HG03039 (cell line): ENCODE measurements around the gene MANEAL.
"Not testable (repeated sequence)": the region's sequence is repeated elsewhere in the genome, so short reads cannot be mapped to it uniquely, and the experiment has no call there.

ENCODE experiments used
- ATAC-seq: cut with Tn5 transposase; IDR thresholded peaks from one replicate; pipeline ENCODE4 v1.9.1; 2021; ENCODE audit warnings: mild to moderate bottlenecking, moderate library complexity; ENCODE audit not compliant: unreplicated experiment

MANEAL gene

DNA sequence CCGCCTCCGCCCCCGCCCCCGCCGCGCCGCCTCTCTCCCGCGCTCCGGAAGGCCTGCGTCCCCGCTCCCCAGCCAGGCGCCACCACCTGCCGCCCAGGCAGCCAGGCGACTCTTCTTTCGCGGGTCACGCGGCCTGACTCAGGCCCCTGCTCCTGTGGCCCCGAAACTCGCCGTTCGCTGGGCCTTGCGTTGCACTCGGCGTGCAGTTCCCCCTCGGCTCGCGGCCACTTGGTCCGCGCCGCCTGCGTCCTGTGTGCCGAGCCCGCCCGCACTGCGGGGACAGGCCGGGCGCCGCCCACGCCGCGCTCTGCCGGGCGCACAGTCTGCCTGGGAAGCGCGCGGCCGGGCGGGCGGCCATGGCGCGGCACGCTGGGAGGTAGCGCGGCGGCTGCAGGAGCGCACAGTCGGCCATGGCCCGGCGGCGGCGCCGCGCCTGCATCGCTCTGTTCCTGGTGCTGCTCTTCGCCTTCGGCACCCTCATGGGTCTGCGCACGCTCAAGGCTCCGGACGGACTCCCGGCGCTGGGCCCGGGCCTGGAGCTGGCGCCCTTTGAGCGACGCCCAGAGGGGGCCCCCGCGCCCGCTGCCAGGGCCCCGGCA is at the start of gene MANEAL:
Gene MANEAL (plus strand): TSS at position 75 of the 599 bp plus-strand sequence. CDS start 336 bp downstream, at position 411.
- no peak for ATAC-seq

DNA sequence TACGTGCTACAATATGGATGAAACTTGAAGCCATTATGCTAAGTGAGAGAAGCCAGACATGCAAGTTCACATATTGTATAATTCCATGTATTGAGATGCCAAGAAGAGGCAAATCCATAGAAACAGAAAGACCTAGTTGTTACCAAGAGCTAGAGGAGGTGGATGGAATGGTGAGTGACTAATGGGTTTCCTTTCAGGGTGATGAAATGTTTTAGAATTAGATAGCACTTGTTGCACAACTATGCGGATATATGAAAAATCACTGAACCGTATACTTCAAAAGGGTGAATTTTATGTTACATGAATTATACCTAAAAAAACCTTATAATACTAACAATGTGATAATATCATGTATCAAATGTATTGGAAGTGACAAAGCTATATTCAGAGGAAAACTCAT is 46.8 kb upstream of the MANEAL start:
- no peak for ATAC-seq

DNA sequence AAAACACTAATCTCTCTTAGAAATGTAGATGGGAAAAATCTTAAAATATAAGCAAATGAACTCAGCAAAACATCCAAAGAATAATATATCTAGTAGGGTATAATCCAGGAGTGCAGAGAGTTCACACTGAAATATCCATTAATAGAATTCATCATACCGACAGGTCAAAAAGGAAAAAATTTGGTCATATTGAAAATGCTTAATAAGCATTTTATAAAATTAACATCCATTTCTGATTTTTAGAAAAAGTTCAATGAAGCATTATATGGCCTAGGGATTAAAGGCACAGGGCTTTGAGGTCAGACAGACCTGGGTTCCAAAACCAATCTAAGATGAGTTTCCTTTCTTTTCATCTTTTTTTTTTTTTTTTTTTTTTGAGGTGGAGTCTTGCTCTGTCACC is 45.1 kb upstream of the MANEAL start:
- ATAC-seq = no peak

DNA sequence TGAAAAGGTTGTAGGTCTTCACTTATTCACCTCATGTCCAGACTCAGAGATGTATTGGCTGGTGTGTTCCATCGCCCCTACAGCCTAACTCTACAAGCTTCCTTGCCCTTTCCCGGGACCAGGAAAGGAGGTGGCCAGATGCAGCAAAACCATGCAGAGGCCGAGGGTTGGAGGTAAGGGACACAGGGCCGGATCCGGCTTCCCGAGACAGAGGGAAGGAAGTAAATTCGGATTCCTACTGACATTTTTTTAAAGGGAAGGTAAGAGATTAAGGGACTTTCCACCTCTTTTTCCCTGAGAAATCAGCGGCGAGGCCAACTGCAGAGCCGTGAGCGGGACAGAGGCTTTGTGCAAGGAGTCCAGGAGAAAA is 41.4 kb upstream of the MANEAL start:
- no peak for ATAC-seq

- ATAC-seq = no peak
These were observed 40.8 kb upstream of the MANEAL start for GRCh38 chr1:37752583-37753471.

- ATAC-seq = no peak
These were observed 40.0 kb upstream of the MANEAL start for GRCh38 chr1:37753473-37754321.

- ATAC-seq = no peak
These were observed 38.4 kb upstream of the MANEAL start for GRCh38 chr1:37755290-37755689.

- ATAC-seq = no peak
These were observed 37.6 kb upstream of the MANEAL start for GRCh38 chr1:37755951-37756560.

- ATAC-seq = no peak
These were observed 34.2 kb upstream of the MANEAL start for GRCh38 chr1:37759451-37759850.

DNA sequence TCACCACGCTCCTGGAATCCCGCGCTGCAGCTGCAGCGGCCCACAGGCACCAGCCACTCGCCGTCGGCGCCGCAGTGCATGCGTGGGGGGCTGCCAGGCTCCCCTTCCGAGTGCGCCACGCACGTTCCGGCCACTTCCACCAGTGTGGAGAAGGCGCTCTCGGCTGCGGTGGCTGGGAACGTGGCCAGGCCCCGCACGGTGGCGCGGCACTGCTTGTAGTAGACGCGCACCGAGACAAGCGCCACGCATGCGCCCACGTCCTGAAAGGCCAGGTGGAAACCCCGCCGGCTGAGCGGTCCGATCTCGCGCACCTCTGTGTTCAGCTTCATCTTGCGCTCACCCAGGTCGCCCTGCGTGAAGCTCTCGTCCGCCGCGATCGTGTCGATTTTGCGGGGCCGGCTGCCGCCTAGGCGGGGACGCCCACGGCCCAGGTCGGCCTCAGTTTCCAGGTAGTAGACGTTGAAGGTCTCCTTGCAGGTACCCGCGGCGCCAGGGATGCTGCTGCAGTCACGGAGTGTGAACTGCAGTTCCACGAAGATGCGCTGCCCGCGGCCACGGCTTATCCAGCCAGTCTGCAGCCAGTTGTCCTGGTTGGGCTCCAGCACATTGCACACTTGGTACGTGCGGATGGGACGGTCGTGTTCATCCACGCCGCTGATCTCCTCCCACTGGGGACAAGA is 32.1 kb upstream of the MANEAL start:
- no peak for ATAC-seq

- ATAC-seq = no peak
These were observed 31.1 kb upstream of the MANEAL start for GRCh38 chr1:37762516-37762915.

DNA sequence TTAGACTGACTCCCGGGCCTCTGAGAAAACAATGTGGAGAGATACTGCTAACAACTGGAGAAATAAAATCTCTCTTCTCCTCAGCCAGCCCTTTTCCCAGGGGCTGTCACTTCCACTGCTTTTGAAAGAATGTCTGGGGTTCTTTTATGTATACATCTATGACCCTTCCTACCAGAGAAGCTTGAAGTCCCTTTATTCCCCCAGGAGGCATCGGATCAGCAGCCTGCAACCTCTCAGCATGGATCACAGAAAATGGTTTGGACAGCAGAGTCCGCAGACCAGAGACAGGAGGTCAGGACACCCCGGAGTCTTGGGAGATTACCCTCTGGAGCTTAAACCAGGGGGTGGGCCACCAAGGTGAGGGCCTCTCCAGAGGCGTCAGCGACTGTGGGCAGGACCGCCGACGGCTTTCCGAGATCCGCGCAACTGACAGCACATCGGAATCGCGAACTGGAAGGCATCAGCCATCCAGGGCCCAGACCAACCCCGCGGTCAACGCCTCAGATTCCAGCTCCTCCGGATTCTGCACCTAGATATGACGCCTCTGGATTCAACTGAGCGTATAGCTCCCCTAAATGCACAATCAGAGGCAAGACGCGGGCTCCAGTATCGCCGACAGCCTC is 29.7 kb upstream of the MANEAL start:
- ATAC-seq = no peak

GRCh38 chr1:37764414-37764825 is 29.2 kb upstream of the MANEAL start:
- ATAC-seq = no peak

DNA sequence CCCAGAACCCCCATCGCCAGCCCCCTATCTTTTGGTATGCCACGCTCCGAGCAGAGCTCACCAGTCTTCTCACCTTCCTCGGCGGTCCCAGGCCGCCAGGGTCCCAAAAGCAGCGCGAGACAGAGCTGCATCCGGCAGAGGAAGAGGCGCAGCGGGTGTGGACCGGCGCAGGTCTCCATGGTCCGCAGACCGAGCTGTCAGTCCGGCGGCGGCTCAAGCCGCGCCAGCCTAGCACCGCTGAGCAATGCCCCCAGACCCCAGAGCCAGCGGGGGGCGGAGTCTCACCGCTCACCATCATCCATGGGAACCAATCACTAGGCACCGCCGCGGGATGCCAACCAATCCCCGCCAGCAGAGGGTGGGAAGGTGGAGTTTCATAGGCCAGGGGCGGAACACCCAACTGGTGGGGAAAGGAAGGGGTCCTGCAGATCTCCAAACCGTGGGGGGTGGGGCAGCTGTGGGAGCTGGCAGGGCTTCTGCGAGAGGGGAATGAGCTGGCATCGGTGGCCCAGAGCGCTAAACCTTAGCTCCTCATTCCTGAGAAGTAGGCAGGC is 28.7 kb upstream of the MANEAL start, which contains the start of gene EPHA10:
Gene EPHA10 (minus strand): TSS at position 233 of the 554 bp plus-strand sequence. CDS start 54 bp downstream, at position 179.
- ATAC-seq = no peak

DNA sequence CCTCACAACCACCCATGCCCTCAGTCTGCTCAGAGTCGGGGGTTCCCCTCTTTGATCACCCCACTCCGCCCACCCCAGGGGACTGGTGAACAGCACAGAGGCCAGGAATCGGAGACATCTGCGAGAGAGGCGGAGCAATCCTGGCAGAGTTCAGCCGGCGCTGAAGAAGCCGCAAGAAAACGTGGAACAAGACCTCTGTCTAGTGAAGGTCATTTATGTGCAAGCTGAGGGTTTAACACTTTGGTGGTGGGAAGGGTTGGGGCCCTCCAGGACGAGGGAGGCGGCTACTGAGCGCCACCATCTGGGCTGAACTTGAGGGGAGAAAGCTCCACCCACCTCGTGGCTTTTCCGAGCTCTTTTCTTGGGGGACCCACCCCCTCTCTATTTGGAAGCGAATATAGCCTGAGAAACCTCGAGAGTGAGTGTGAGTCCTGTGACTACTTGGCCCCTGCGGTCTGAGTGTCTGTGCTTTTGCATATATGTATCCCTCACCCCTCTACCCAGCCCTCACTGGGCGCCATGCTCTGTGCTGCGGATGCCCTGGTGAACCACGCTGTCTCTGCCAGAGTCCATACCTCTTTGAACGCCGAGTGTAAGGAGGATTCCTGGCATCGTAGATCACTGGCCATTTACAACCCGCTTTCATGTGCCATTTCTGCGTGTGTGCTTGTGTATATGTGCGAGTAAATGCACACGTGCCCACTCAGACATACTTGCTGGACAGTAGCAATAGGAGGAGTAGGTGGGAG is 27.6 kb upstream of the MANEAL start:
- no peak for ATAC-seq

GRCh38 chr1:37767488-37767887 is 26.2 kb upstream of the MANEAL start:
- no peak for ATAC-seq

GRCh38 chr1:37771440-37771839 is 22.2 kb upstream of the MANEAL start:
- ATAC-seq = not testable (repeated sequence)

- no peak for ATAC-seq
These were observed 16.6 kb upstream of the MANEAL start for GRCh38 chr1:37776946-37777516.

- no peak for ATAC-seq
These were observed 15.0 kb upstream of the MANEAL start for GRCh38 chr1:37778654-37779053.
